Stomach (tissue), 4 donors: Measurements from ENCODE around the gene PRODH.
"Not testable (repeated sequence)": the region's sequence is repeated elsewhere in the genome, so short reads cannot be mapped to it uniquely, and the experiment has no call there.

Experiments
- CTCF ChIP-seq, 7 experiments: fragments of 450-650 bp in 4 of 7; fragments of 200-600 bp in 3 of 7; sonication (generic) in 3 of 7; IDR thresholded peaks; one replicate each; pipeline ENCODE4 v1.5.1; 2016 to 2019; ENCODE audit warnings: antibody characterized with exemption in 7 of 7, control low read depth in 2 of 7, mild to moderate bottlenecking in 1 of 7
- EP300 ChIP-seq: sonication (generic); formaldehyde crosslinking; IDR thresholded peaks from one replicate; pipeline ENCODE4 v1.6.1; 2017; ENCODE audit warnings: antibody characterized with exemption
- POLR2A ChIP-seq, 4 donors: fragments of 450-650 bp; IDR thresholded peaks; one replicate each; pipeline ENCODE4 v1.6.1; 2016; ENCODE audit warnings: antibody characterized with exemption in 4 of 4, control low read depth in 2 of 4, mild to moderate bottlenecking in 1 of 4, moderate library complexity in 1 of 4
- POLR2AphosphoS5 ChIP-seq, 3 donors: sonication (generic); formaldehyde crosslinking; IDR thresholded peaks; one replicate each; pipeline ENCODE4 v1.6.1; 2016; ENCODE audit warnings: antibody characterized with exemption in 3 of 3

- not testable (repeated sequence) for TF ChIP-seq CTCF (IDR thresholded peaks at IDR 0.05); POLR2AphosphoS5 (IDR thresholded peaks at IDR 0.05); POLR2A (IDR thresholded peaks at IDR 0.05); EP300
Observed at GRCh38 chr22:18972591-18972990, 36.5 kb upstream of the PRODH start.
